B cell (primary cell): ENCODE data around the gene C11orf91. TPM values are rescaled to one million over a fixed set of nuclear protein-coding genes. Genes with fewer than 3 reads are reported as not detected.

Source experiments
- ATAC-seq: fragments of 200-7000 bp; cut with Tn5 transposase; one replicate; pipeline ENCODE4 v1.10.0; 2021; ENCODE audit warnings: low read depth, mild to moderate bottlenecking, moderate number of reproducible peaks, moderate library complexity
- CTCF ChIA-PET: fragments of 350-600 bp; sonication (Branson Sonifier 250); formaldehyde crosslinking; loops from one replicate; lab custom pipeline; 2021; ENCODE audit warnings: antibody characterized with exemption, inconsistent platforms; lab: Charles Lee
- POLR2A ChIA-PET: fragments of 350-600 bp; sonication (Branson Sonifier 250); formaldehyde crosslinking; loops from one replicate; lab custom pipeline; 2021; ENCODE audit warnings: antibody characterized with exemption; lab: Charles Lee
- DNase-seq: peaks from one replicate; pipeline ENCODE4 v3.0.0; 2013
- H2AFZ ChIP-seq: 2 replicates; pipeline ENCODE4 v1.6.1; 2012; ENCODE audit warnings: mild to moderate bottlenecking, low read depth, low read length; ENCODE audit not compliant: insufficient read depth, poor library complexity, severe bottlenecking
- H3K27ac ChIP-seq, 2 donors: 1 replicate in 1 of 2; 2 replicates in 1 of 2; pipeline ENCODE4 v1.5.1; 2012 to 2013; ENCODE audit warnings: low read length in 2 of 2, mild to moderate bottlenecking in 2 of 2, moderate library complexity in 1 of 2
- H3K27me3 ChIP-seq, 4 experiments: fragments of 200-600 bp in 1 of 4; sonication (generic) in 1 of 4; replicated peaks in 1 of 4; 1 replicate in 2 of 4; 2 replicates in 2 of 4; pipeline versions ENCODE4 v1.6.1 to v1.7.0; 2013 to 2016; ENCODE audit warnings: low read length in 3 of 4, mild to moderate bottlenecking in 2 of 4, mixed read lengths in 1 of 4, moderate library complexity in 1 of 4; ENCODE audit not compliant: insufficient read depth in 4 of 4, control insufficient read depth in 3 of 4; ENCODE audit errors: control extremely low read depth in 1 of 4
- H3K36me3 ChIP-seq, 2 experiments: replicated peaks in 1 of 2; 1 replicate in 1 of 2; 2 replicates in 1 of 2; pipeline versions ENCODE4 v1.6.1 to v1.7.1; 2013; ENCODE audit warnings: low read length in 1 of 2; ENCODE audit not compliant: insufficient read depth in 2 of 2, control insufficient read depth in 1 of 2; ENCODE audit errors: control extremely low read depth in 1 of 2, extremely low read depth in 1 of 2
- H3K4me1 ChIP-seq, 2 donors: fragments of 200-600 bp in 1 of 2; sonication (generic) in 1 of 2; 1 replicate in 1 of 2; 2 replicates in 1 of 2; pipeline versions ENCODE4 v1.5.1 to v1.6.1; 2013 to 2017; ENCODE audit warnings: low read length in 2 of 2; ENCODE audit not compliant: control insufficient read depth in 2 of 2, insufficient read depth in 2 of 2
- H3K4me2 ChIP-seq: replicated peaks from 2 replicates; pipeline ENCODE3; 2012; ENCODE audit warnings: mild to moderate bottlenecking, low read depth, low read length; ENCODE audit not compliant: poor library complexity, severe bottlenecking
- H3K4me3 ChIP-seq, 5 experiments: fragments of 200-600 bp in 1 of 5; sonication (generic) in 1 of 5; 1 replicate in 3 of 5; 2 replicates in 2 of 5; pipeline versions ENCODE4 v1.5.1 to v1.7.0; 2011 to 2016; ENCODE audit warnings: low read length in 4 of 5, mild to moderate bottlenecking in 4 of 5, low read depth in 2 of 5, control low read depth in 1 of 5, moderate library complexity in 1 of 5; ENCODE audit not compliant: insufficient read depth in 1 of 5; ENCODE audit errors: control extremely low read depth in 1 of 5, extremely low read depth in 1 of 5
- H3K79me2 ChIP-seq: fragments of 200-600 bp; sonication (generic); one replicate; pipeline ENCODE4 v1.6.0; 2016; ENCODE audit warnings: low read length; ENCODE audit not compliant: control insufficient read depth, insufficient read depth
- H3K9ac ChIP-seq: fragments of 200-600 bp; sonication (generic); 2 replicates; pipeline ENCODE4 v1.6.1; 2017; ENCODE audit warnings: mild to moderate bottlenecking, low read length, moderate library complexity
- H3K9me3 ChIP-seq, 3 donors: one replicate each; pipeline versions ENCODE4 v1.6.1 to v1.7.1; 2013; ENCODE audit warnings: low read length in 2 of 3; ENCODE audit not compliant: control insufficient read depth in 2 of 3, insufficient read depth in 1 of 3; ENCODE audit errors: control extremely low read depth in 1 of 3
- H4K20me1 ChIP-seq: 2 replicates; pipeline ENCODE4 v1.6.0; 2012; ENCODE audit warnings: mild to moderate bottlenecking, low read length; ENCODE audit not compliant: insufficient read depth, control insufficient read depth, poor library complexity, severe bottlenecking
- H3K27ac Mint-ChIP-seq: one replicate; pipeline ENCODE4 v1.8.0; 2021; ENCODE audit warnings: mixed read lengths
- H3K27me3 Mint-ChIP-seq: one replicate; pipeline ENCODE4 v1.8.0; 2021; ENCODE audit warnings: mixed read lengths
- H3K4me1 Mint-ChIP-seq: one replicate; pipeline ENCODE4 v1.8.0; 2021; ENCODE audit warnings: mixed read lengths
- H3K4me3 Mint-ChIP-seq: one replicate; pipeline ENCODE4 v1.8.0; 2021; ENCODE audit warnings: mixed read lengths
- H3K9me3 Mint-ChIP-seq: one replicate; pipeline ENCODE4 v1.8.0; 2022; ENCODE audit warnings: mixed read lengths; ENCODE audit not compliant: insufficient read depth
- EZH2 ChIP-seq: IDR thresholded peaks from 2 replicates; pipeline ENCODE4 v1.6.1; 2012; ENCODE audit warnings: borderline replicate concordance, low read depth, mild to moderate bottlenecking, moderate library complexity, low read length; ENCODE audit not compliant: insufficient read depth, poor library complexity, severe bottlenecking
- WGBS: methylation state at CpG from one replicate; pipeline ENCODE4 v1.1.5; 2013; ENCODE audit warnings: missing lambda C conversion rate; ENCODE audit not compliant: insufficient coverage; 5-methylcytosine and 5-hydroxymethylcytosine counted together
- intact Hi-C: fragments of 100-400 bp; cut with micrococcal nuclease; formaldehyde crosslinking; loops from one replicate; pipeline ENCODE4 v1.10.0; 2022
- polyA plus RNA-seq: library from polyadenylated mRNA; depleted of rRNA; stranded (reverse); fragments of >200 nt; gene quantifications from 2 replicates; pipeline ENCODE4 v1.2.3, GENCODE V29; 2012
- total RNA-seq, 2 donors: library from RNA; stranded (reverse); fragments of 120-200 nt in 1 of 2; gene quantifications; 1 replicate in 1 of 2; 2 replicates in 1 of 2; pipeline versions ENCODE4 v1.2.3 to v1.2.4, GENCODE V29; 2013 to 2022
- TF ChIP-seq, protein P1 (sequence below): fragments of 200-600 bp; IDR thresholded peaks from one replicate; pipeline ENCODE4 v1.8.0; 2022; ENCODE audit warnings: antibody characterized with exemption, mild to moderate bottlenecking

The C11orf91 gene
- total and polyA plus RNA-seq, 2 donors (not counting 1 experiment from before 2014, with no cell fraction given) = not detected

DNA sequence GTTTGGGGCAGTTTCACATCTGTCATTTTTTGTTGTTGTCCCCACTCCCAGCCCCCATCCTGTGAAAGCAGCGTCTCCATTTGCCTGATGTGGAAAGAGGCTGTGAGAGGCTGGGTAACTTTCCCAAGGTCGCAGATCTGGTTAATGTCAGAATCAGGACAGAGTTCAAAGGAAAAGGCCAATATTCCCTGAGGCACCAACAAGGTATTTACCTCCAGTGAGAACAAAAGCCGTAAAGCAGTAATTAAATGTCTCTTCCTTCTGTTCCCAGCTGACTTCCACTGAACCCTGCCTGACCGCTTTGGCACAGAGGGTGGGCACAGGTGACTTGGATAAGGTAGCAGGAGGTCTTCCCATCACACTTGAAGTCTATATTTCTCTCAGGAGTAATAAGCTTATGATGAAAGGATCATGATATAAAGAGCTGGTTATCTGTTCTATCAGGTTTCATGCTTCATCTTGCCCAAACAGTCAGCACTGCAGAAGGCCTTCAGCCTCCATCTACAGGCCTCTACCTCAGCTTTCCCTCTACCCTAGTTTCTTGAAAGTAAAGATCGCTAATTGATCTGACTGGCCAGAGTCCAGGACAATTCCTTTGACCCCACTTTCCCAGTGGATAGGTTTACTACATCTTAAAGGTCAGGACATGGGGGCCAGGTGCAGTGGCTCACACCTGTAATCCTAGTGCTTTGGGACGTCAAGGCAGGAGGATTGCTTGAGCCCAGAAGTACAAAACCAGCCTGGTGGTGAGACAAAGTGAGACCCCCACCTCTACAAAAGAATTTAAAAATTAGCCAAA is 9.4 kb downstream of the C11orf91 start:
- POLR2A ChIA-PET = no interaction called here
- WGBS = 91% methylated on average over 3 of the region's 6 CpGs

More for the DNA sequence above, 9.4 kb downstream of the C11orf91 start:
- H3K4me3 ChIP-seq = no peak overlapping the region
- TF ChIP-seq, protein P1, sequence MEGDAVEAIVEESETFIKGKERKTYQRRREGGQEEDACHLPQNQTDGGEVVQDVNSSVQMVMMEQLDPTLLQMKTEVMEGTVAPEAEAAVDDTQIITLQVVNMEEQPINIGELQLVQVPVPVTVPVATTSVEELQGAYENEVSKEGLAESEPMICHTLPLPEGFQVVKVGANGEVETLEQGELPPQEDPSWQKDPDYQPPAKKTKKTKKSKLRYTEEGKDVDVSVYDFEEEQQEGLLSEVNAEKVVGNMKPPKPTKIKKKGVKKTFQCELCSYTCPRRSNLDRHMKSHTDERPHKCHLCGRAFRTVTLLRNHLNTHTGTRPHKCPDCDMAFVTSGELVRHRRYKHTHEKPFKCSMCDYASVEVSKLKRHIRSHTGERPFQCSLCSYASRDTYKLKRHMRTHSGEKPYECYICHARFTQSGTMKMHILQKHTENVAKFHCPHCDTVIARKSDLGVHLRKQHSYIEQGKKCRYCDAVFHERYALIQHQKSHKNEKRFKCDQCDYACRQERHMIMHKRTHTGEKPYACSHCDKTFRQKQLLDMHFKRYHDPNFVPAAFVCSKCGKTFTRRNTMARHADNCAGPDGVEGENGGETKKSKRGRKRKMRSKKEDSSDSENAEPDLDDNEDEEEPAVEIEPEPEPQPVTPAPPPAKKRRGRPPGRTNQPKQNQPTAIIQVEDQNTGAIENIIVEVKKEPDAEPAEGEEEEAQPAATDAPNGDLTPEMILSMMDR = no peak
- no peak for TF ChIP-seq EZH2
- Mint-ChIP-seq H3K9me3 (peaks cover 4% of the 10 kb centered on the region), H3K4me3 (no peak overlapping the region), H3K27ac (no peak overlapping the region), H3K27me3 (peaks cover 17% of the 10 kb centered on the region), H3K4me1 (peaks cover 2% of the 10 kb centered on the region)
- no peak overlapping the region for H2AFZ ChIP-seq
- no peaks in the 10 kb centered on the region for H3K79me2 ChIP-seq
- ATAC-seq (no peak), DNase-seq (no peak)
- peaks cover 0 to 14% (median 1%) of the 10 kb centered on the region in 4 experiments for H3K27me3 ChIP-seq
- no peak overlapping the region for H3K27ac ChIP-seq
- H3K4me1 ChIP-seq = peaks cover 0 to under 1% of the 10 kb centered on the region in 2 donors
- H3K9me3 ChIP-seq = peaks cover 0 to 5% (median 3%) of the 10 kb centered on the region in 3 donors
- intact Hi-C loops = no loop called here
- no peak overlapping the region for H3K9ac ChIP-seq
- H3K36me3 ChIP-seq = no peaks in the 10 kb centered on the region
- no peak overlapping the region for H3K4me2 ChIP-seq
- no peaks in the 10 kb centered on the region for H4K20me1 ChIP-seq
- CTCF ChIA-PET = no interaction called here
